GM10266 (cell line): ENCODE results near the gene LHFPL6.

Experiments
- DNase-seq: peaks from one replicate; pipeline ENCODE4 v3.0.0; 2012; ENCODE audit errors: extremely low spot score
- CTCF ChIP-seq: IDR thresholded peaks from 2 replicates; pipeline ENCODE4 v1.5.1; 2012; ENCODE audit warnings: mild to moderate bottlenecking, low read depth; ENCODE audit not compliant: control insufficient read depth, insufficient read depth; ENCODE audit errors: missing control alignments

The LHFPL6 gene

GRCh38 chr13:39602614-39603366 is at the start of gene LHFPL6:
LHFPL6 (minus strand) TSS chr13:39603193.
- peak; percentile 85 for DNase-seq
- TF ChIP-seq CTCF = peak; percentile 41

- no peak for TF ChIP-seq CTCF
Observed at GRCh38 chr13:39646122-39646521, 43.1 kb upstream of the LHFPL6 start.

GRCh38 chr13:39641645-39642044 is 38.7 kb upstream of the LHFPL6 start:
- no peak for TF ChIP-seq CTCF
- no peak for DNase-seq

More at GRCh38 chr13:39646122-39646521, 43.1 kb upstream of the LHFPL6 start:
- DNase-seq = no peak

GRCh38 chr13:39637890-39638289 is 34.9 kb upstream of the LHFPL6 start:
- TF ChIP-seq CTCF = no peak
- no peak for DNase-seq

GRCh38 chr13:39635564-39635963 is 32.6 kb upstream of the LHFPL6 start:
- TF ChIP-seq CTCF = no peak
- no peak for DNase-seq

- no peak for TF ChIP-seq CTCF
- no peak for DNase-seq
Observed at GRCh38 chr13:39632994-39633393, 30.0 kb upstream of the LHFPL6 start.

GRCh38 chr13:39631307-39631706 is 28.3 kb upstream of the LHFPL6 start:
- TF ChIP-seq CTCF = no peak
- DNase-seq = no peak
